GM20000 (cell line): ENCODE results near the gene CIP2A.

Source experiments
- DNase-seq: peaks from one replicate; pipeline ENCODE4 v3.0.0; 2012; ENCODE audit warnings: low spot score
- TF ChIP-seq, protein P1 (sequence below): IDR thresholded peaks from 2 replicates; pipeline ENCODE4 v1.5.1; 2012; ENCODE audit warnings: mild to moderate bottlenecking, control low read depth; ENCODE audit errors: extremely low read depth, missing control alignments

Gene CIP2A

DNA sequence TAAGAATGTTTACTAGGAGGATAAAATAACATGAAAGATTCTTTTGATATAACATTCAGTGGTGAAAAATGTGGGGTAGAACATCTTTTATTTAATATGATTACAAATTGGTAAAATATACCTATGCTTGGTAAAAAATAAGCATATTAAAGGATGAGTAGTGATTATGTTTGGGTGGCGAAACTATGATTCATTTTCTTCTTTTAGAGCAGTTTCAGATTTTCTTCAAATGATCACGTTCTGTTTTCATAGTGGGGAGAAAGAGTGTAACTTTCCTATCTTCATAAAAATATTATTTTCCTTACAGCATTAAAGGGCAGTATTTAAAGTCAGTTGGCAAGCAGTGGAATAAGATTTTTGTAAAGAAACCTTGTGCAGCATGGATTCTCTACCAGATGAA, 15.8 kb upstream of the CIP2A start:
- TF ChIP-seq, protein P1, sequence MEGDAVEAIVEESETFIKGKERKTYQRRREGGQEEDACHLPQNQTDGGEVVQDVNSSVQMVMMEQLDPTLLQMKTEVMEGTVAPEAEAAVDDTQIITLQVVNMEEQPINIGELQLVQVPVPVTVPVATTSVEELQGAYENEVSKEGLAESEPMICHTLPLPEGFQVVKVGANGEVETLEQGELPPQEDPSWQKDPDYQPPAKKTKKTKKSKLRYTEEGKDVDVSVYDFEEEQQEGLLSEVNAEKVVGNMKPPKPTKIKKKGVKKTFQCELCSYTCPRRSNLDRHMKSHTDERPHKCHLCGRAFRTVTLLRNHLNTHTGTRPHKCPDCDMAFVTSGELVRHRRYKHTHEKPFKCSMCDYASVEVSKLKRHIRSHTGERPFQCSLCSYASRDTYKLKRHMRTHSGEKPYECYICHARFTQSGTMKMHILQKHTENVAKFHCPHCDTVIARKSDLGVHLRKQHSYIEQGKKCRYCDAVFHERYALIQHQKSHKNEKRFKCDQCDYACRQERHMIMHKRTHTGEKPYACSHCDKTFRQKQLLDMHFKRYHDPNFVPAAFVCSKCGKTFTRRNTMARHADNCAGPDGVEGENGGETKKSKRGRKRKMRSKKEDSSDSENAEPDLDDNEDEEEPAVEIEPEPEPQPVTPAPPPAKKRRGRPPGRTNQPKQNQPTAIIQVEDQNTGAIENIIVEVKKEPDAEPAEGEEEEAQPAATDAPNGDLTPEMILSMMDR = no peak
- no peak for DNase-seq

DNA sequence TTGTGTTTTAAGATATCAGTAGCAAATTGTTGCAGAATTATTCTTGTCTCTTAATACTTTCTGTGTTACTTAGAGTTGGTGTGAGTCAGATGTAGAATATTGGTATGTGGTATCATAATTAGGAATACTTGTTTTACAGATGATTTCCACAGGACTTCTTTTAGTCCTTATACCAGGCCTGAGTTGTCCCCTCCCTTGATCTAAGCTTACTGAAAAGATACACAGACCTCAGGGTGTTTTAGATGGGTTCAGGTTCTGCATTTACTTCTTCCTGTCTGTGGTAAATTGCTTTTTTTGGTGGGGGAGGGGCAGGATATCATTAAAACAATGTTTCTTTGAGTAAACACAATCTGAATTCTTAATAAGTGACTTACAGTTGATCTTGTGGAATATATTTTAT, 14.5 kb upstream of the CIP2A start:
- DNase-seq = no peak

DNA sequence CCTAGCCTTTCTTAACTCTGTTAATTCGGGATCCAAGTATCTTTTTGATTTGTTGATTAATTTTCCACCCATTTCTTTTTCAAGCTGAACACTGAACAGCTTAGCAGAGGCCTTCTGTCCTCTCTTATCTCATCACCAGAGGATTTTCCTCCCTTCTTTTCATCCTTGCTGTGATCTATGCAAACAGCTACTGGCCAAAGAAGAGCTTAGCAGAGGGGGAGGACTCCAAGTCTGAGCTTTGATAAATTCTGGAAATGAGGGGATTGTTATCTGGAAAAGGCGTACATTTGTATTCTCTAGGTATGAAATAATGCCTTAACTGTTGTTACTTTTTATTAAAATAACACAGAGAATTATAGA, 13.7 kb upstream of the CIP2A start:
- no peak for DNase-seq
- TF ChIP-seq, protein P1 = no peak

More for the DNA sequence above, 14.5 kb upstream of the CIP2A start:
- TF ChIP-seq, protein P1 = no peak

DNA sequence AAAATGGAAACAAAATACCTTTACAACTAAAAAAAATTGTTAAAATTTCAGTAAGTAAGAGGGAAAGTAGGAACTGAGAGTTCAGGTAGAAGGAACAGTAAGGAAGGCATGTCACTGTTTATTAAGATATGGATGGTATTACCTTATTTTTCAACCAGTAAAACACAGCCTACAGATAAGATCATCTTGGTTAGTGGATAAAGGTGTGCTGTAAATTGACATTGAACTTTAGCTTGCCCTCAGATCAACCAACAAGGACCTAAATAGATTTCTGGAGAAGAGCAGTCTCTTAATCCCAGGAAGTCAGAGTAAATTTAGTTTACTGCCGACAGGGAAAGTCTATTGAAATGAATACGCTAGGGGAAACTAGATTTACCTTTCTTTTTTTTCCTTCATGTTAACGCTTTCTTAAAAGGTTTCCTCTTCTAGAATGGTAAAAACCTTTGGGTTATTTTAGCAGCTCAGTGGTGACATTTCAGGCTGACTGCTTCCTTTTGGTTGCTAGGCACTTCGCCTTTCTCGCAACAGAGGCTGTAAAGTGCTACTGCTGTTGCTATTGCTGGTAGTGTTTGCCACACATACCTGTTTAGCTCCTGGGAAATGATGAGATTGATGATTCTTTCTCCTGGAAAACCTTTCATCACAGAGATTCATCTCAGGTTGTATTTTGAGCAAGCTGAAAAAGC, 13.2 kb upstream of the CIP2A start:
- DNase-seq = no peak
- TF ChIP-seq, protein P1 = no peak

DNA sequence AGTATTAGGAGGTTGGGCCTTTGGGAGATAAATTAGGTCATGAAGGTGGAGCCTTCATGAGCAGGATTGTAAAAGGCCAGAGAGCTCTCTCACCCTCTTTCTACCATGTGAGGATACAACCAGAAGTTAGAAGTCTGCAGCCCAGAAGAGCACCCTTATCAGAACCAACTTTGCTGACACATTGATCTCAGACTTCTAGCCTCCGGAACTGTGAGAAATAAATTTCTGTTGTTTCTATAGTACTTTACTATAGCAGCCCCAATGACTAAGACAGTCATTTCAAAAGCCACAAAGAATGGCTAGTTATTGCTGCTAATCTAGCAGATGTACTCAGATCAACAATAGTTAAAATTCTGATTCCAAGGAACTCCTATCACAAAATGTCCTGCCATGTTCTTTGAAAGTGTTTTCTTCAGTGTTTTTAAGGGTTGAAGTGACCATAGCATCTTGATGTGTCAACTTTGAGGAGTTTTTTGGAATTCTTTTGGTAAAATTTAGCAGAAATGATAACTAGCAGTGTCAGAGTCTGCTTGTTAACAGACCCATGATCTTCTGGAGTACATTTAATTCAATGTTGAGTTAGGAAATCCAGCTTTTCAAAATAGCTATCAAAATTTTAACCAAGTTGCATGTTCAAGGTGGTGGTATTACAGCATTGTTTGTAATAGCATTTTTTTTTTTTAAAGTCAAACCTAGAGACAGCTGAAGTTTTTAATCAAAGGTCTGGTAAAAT, 10.6 kb upstream of the CIP2A start:
- no peak for DNase-seq
- TF ChIP-seq, protein P1 = no peak

DNA sequence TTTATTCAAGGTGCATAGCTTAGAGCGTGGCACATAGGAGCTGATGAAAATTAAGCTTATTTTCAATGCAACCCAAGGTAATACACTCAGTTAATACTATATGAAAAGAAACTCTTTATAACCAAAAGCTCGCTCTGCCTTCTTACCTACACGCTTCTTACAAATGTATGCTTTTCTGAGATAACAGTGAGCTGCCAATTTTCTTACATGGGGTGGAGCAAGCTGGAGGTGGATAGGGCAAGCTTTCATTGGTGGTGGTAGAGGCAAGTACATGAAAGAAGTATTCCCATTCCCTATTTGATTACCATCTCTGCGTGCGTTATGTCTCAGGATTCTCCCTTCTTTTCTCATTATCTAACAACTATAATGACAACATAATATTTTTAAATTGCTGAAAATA, 9.1 kb upstream of the CIP2A start:
- TF ChIP-seq, protein P1 = no peak
- DNase-seq = no peak

DNA sequence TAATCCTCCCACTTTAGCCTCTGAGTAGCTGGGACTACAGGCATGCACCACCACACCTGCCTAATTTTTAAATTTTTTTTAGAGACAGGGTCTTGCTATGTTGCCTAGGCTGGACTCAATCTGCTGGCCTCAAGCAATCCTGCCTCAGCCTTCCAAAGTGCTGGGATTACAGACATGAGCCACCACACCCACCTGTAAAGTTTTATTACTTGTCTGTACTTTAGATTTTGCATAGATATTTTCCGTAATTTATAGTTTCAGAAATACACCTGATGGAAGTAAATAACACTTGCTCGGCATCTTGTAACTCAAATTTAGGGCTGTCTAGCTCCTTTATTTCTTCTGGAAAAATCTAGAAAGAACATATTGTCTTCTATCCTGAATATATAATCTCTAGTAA, 6.1 kb upstream of the CIP2A start:
- TF ChIP-seq, protein P1 = no peak
- DNase-seq = no peak
